HepG2 (cell line): ENCODE results near the gene GPR17. TPM values are rescaled to one million over a fixed set of nuclear protein-coding genes. Genes with fewer than 3 reads are reported as not detected.

ENCODE experiments used
- DNMT1 ChIP-seq: sonication (generic); formaldehyde crosslinking; IDR thresholded peaks from 2 replicates; pipeline ENCODE4 v1.5.1; 2020; ENCODE audit warnings: mild to moderate bottlenecking, missing genetic modification reagents
- FOXO1 ChIP-seq: sonication (generic); formaldehyde crosslinking; IDR thresholded peaks from 2 replicates; pipeline ENCODE4 v1.4.0; 2020; ENCODE audit warnings: missing genetic modification reagents
- MTA3 ChIP-seq: sonication (generic); formaldehyde crosslinking; IDR thresholded peaks from 2 replicates; pipeline ENCODE4 v1.4.0; 2020; ENCODE audit warnings: missing genetic modification reagents
- PPARG ChIP-seq: conservative IDR thresholded peaks from 2 replicates; pipeline ENCODE4 v1.6.1; 2016; ENCODE audit warnings: missing biosample characterization, missing genetic modification reagents
- SRY ChIP-seq: sonication (generic); formaldehyde crosslinking; IDR thresholded peaks from 2 replicates; pipeline ENCODE4 v1.8.0; 2022; ENCODE audit warnings: mild to moderate bottlenecking, missing genetic modification reagents
- TBP ChIP-seq: sonication (generic); formaldehyde crosslinking; IDR thresholded peaks from 2 replicates; pipeline ENCODE4 v1.5.0; 2020; ENCODE audit warnings: missing genetic modification reagents
- ZFP1 ChIP-seq: IDR thresholded peaks from 2 replicates; pipeline ENCODE4 v1.6.1; 2016
- ZFP36L2 ChIP-seq: sonication (generic); formaldehyde crosslinking; IDR thresholded peaks from 2 replicates; pipeline ENCODE4 v1.4.0; 2020; ENCODE audit warnings: missing genetic modification reagents
- ZNF660 ChIP-seq: sonication (generic); formaldehyde crosslinking; IDR thresholded peaks from 2 replicates; pipeline ENCODE4 v1.5.1; 2020; ENCODE audit warnings: mild to moderate bottlenecking, low read depth, missing genetic modification reagents, borderline replicate concordance
- ZNF670 ChIP-seq: sonication (generic); formaldehyde crosslinking; IDR thresholded peaks from 2 replicates; pipeline ENCODE4 v1.8.0; 2022; ENCODE audit warnings: mild to moderate bottlenecking, missing genetic modification reagents, borderline replicate concordance
- ZNF766 ChIP-seq: sonication (generic); formaldehyde crosslinking; IDR thresholded peaks from 2 replicates; pipeline ENCODE4 v1.5.0; 2020; ENCODE audit warnings: missing genetic modification reagents, borderline replicate concordance
- ZNF768 ChIP-seq: sonication (generic); formaldehyde crosslinking; IDR thresholded peaks from 2 replicates; pipeline ENCODE4 v1.4.0; 2020; ENCODE audit warnings: missing genetic modification reagents
- ZNF879 ChIP-seq: sonication (generic); formaldehyde crosslinking; IDR thresholded peaks from 2 replicates; pipeline ENCODE4 v1.8.1; 2023; ENCODE audit warnings: missing genetic modification reagents
- polyA plus RNA-seq, 8 experiments: library from polyadenylated mRNA; depleted of rRNA in 3 of 8; stranded (reverse) in 7 of 8; unstranded in 1 of 8; fragments of >200 nt; fragmentation: Illumina TruSeq in 4 of 8; extraction: Trizol in 4 of 8; gene quantifications; 2 replicates each; pipeline versions ENCODE4 v1.2.1 to v1.2.3, GENCODE V29; 2011 to 2016; ENCODE audit warnings: low read depth in 4 of 8, missing spikeins in 1 of 8, mixed read lengths in 1 of 8; ENCODE audit not compliant: insufficient read depth in 1 of 8
- total RNA-seq, 5 experiments: library from RNA; depleted of rRNA; stranded (reverse); fragments of >200 nt; fragmentation: Illumina TruSeq; extraction: Trizol; gene quantifications; 2 replicates each; pipeline ENCODE4 v1.2.3, GENCODE V29; 2016; ENCODE audit warnings: low read depth in 1 of 5
- TF ChIP-seq, protein P1 (sequence below): IDR thresholded peaks from 2 replicates; pipeline ENCODE4 v1.6.1; 2016; ENCODE audit warnings: missing compliant biosample characterization, missing genetic modification reagents, borderline replicate concordance
- TF ChIP-seq, protein P2 (sequence below): sonication (generic); formaldehyde crosslinking; IDR thresholded peaks from 2 replicates; pipeline ENCODE4 v1.5.0; 2020; ENCODE audit warnings: mild to moderate bottlenecking, missing genetic modification reagents
- TF ChIP-seq, protein P3 (sequence below): sonication (generic); formaldehyde crosslinking; IDR thresholded peaks from 2 replicates; pipeline ENCODE4 v1.8.0; 2022; ENCODE audit warnings: mild to moderate bottlenecking, missing genetic modification reagents, moderate library complexity
- TF ChIP-seq, protein P4 (sequence below): sonication (generic); formaldehyde crosslinking; IDR thresholded peaks from 2 replicates; pipeline ENCODE4 v1.4.0; 2020; ENCODE audit warnings: missing genetic modification reagents, borderline replicate concordance
- TF ChIP-seq, protein P5 (sequence below): sonication (generic); formaldehyde crosslinking; IDR thresholded peaks from 2 replicates; pipeline ENCODE4 v1.5.0; 2020; ENCODE audit warnings: mild to moderate bottlenecking, missing genetic modification reagents
- TF ChIP-seq, protein P6 (sequence below): sonication (generic); formaldehyde crosslinking; IDR thresholded peaks from 2 replicates; pipeline ENCODE4 v1.4.0; 2020; ENCODE audit warnings: missing genetic modification reagents

Gene GPR17
- total and polyA plus RNA-seq, 2 of the 13 experiments (the other 11 are each of a cell fraction or from before 2014, with no cell fraction given) = not detected

DNA sequence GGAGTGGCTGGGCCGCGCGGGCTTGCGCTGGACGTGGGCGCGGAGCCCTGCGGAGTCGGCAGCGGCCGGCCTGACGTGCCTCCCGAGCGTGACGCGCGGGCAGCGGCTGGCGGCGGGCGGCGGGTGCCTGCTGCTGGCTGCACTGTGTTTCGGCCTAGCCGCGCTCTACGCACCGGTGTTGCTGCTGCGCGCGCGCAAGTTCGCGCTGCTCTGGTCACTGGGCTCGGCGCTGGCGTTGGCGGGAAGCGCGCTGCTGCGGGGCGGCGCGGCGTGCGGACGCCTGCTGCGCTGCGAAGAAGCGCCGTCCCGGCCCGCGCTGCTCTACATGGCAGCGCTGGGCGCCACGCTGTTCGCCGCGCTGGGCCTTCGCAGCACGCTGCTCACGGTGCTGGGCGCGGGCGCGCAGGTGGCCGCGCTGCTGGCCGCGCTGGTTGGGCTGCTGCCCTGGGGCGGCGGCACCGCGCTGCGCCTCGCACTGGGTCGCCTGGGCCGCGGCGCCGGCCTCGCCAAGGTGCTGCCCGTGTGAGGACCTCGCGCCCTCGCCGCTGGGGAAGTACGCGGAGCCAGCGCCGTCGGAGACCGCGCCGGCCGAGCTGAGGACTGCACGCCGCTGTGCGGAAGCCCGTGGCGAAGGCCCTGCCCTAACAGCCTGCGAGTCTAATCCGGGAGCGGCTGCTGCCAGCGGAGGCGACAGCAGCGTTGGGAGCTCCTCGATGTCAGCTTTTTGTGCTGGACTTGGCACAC, 55.9 kb downstream of the GPR17 start (continued):
- TF ChIP-seq, protein P1, sequence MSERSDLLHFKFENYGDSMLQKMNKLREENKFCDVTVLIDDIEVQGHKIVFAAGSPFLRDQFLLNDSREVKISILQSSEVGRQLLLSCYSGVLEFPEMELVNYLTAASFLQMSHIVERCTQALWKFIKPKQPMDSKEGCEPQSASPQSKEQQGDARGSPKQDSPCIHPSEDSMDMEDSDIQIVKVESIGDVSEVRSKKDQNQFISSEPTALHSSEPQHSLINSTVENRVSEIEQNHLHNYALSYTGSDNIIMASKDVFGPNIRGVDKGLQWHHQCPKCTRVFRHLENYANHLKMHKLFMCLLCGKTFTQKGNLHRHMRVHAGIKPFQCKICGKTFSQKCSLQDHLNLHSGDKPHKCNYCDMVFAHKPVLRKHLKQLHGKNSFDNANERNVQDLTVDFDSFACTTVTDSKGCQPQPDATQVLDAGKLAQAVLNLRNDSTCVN (CRISPR knock-in tag) = peak; percentile 56; the same call in 1 of the 2 replicates
- TF ChIP-seq ZNF766 (peak; percentile 81), ZNF768 (CRISPR knock-in tag) (peak; percentile 45; the same call in 1 of the 2 replicates), DNMT1 (CRISPR knock-in tag) (no peak), ZFP1 (no peak), ZNF879 (CRISPR knock-in tag) (0 out of 2 replicates have a peak, but pooled peaks have one; percentile 59), ZNF670 (CRISPR knock-in tag) (no peak; the same call in 1 of the 2 replicates), PPARG (no peak), ZFP36L2 (CRISPR knock-in tag) (no peak), FOXO1 (CRISPR knock-in tag) (peak; percentile 15; the same call in 1 of the 2 replicates), ZNF660 (CRISPR knock-in tag) (no peak), MTA3 (no peak), SRY (CRISPR knock-in tag) (peak; percentile 63; the same call in 1 of the 2 replicates), TBP (CRISPR knock-in tag) (no peak)
- TF ChIP-seq, protein P2, sequence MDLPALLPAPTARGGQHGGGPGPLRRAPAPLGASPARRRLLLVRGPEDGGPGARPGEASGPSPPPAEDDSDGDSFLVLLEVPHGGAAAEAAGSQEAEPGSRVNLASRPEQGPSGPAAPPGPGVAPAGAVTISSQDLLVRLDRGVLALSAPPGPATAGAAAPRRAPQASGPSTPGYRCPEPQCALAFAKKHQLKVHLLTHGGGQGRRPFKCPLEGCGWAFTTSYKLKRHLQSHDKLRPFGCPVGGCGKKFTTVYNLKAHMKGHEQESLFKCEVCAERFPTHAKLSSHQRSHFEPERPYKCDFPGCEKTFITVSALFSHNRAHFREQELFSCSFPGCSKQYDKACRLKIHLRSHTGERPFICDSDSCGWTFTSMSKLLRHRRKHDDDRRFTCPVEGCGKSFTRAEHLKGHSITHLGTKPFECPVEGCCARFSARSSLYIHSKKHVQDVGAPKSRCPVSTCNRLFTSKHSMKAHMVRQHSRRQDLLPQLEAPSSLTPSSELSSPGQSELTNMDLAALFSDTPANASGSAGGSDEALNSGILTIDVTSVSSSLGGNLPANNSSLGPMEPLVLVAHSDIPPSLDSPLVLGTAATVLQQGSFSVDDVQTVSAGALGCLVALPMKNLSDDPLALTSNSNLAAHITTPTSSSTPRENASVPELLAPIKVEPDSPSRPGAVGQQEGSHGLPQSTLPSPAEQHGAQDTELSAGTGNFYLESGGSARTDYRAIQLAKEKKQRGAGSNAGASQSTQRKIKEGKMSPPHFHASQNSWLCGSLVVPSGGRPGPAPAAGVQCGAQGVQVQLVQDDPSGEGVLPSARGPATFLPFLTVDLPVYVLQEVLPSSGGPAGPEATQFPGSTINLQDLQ (CRISPR knock-in tag) = peak; percentile 89
- TF ChIP-seq, protein P3, sequence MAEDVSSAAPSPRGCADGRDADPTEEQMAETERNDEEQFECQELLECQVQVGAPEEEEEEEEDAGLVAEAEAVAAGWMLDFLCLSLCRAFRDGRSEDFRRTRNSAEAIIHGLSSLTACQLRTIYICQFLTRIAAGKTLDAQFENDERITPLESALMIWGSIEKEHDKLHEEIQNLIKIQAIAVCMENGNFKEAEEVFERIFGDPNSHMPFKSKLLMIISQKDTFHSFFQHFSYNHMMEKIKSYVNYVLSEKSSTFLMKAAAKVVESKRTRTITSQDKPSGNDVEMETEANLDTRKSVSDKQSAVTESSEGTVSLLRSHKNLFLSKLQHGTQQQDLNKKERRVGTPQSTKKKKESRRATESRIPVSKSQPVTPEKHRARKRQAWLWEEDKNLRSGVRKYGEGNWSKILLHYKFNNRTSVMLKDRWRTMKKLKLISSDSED = peak; percentile 79; the same call in 1 of the 2 replicates
- TF ChIP-seq, protein P4, sequence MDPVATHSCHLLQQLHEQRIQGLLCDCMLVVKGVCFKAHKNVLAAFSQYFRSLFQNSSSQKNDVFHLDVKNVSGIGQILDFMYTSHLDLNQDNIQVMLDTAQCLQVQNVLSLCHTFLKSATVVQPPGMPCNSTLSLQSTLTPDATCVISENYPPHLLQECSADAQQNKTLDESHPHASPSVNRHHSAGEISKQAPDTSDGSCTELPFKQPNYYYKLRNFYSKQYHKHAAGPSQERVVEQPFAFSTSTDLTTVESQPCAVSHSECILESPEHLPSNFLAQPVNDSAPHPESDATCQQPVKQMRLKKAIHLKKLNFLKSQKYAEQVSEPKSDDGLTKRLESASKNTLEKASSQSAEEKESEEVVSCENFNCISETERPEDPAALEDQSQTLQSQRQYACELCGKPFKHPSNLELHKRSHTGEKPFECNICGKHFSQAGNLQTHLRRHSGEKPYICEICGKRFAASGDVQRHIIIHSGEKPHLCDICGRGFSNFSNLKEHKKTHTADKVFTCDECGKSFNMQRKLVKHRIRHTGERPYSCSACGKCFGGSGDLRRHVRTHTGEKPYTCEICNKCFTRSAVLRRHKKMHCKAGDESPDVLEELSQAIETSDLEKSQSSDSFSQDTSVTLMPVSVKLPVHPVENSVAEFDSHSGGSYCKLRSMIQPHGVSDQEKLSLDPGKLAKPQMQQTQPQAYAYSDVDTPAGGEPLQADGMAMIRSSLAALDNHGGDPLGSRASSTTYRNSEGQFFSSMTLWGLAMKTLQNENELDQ = no peak
- TF ChIP-seq, protein P5, sequence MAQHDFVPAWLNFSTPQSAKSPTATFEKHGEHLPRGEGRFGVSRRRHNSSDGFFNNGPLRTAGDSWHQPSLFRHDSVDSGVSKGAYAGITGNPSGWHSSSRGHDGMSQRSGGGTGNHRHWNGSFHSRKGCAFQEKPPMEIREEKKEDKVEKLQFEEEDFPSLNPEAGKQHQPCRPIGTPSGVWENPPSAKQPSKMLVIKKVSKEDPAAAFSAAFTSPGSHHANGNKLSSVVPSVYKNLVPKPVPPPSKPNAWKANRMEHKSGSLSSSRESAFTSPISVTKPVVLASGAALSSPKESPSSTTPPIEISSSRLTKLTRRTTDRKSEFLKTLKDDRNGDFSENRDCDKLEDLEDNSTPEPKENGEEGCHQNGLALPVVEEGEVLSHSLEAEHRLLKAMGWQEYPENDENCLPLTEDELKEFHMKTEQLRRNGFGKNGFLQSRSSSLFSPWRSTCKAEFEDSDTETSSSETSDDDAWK = no peak
- TF ChIP-seq, protein P6, sequence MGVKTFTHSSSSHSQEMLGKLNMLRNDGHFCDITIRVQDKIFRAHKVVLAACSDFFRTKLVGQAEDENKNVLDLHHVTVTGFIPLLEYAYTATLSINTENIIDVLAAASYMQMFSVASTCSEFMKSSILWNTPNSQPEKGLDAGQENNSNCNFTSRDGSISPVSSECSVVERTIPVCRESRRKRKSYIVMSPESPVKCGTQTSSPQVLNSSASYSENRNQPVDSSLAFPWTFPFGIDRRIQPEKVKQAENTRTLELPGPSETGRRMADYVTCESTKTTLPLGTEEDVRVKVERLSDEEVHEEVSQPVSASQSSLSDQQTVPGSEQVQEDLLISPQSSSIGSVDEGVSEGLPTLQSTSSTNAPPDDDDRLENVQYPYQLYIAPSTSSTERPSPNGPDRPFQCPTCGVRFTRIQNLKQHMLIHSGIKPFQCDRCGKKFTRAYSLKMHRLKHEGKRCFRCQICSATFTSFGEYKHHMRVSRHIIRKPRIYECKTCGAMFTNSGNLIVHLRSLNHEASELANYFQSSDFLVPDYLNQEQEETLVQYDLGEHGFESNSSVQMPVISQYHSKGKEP (CRISPR knock-in tag) = 0 out of 2 replicates have a peak, but pooled peaks have one; percentile 38
